IMR-90 (cell line): ENCODE measurements around the gene SLC18B1.

Source experiments
- CEBPB ChIP-seq: IDR thresholded peaks from 2 replicates; pipeline ENCODE4 v1.6.1; 2012; ENCODE audit warnings: low read depth, low read length, improper control_type of control experiment
- FOS ChIP-seq: fragments of 150-350 bp; IDR thresholded peaks from 2 replicates; pipeline ENCODE4 v1.6.1; 2016; ENCODE audit warnings: low read depth, low read length
- MAZ ChIP-seq: IDR thresholded peaks from 2 replicates; pipeline ENCODE4 v1.6.1; 2012; ENCODE audit warnings: low read depth, mild to moderate bottlenecking, low read length, improper control_type of control experiment, moderate library complexity, borderline replicate concordance
- MXI1 ChIP-seq: IDR thresholded peaks from 2 replicates; pipeline ENCODE4 v1.6.1; 2012; ENCODE audit warnings: low read depth, mild to moderate bottlenecking, low read length, moderate library complexity, borderline replicate concordance
- POLR2A ChIP-seq: IDR thresholded peaks from 2 replicates; pipeline ENCODE4 v1.6.1; 2012; ENCODE audit warnings: mild to moderate bottlenecking, low read depth, low read length
- RAD21 ChIP-seq: IDR thresholded peaks from 2 replicates; pipeline ENCODE4 v1.6.1; 2012; ENCODE audit warnings: low read length, improper control_type of control experiment
- SMC3 ChIP-seq: fragments of 150-350 bp; IDR thresholded peaks from 2 replicates; pipeline ENCODE4 v1.6.1; 2016; ENCODE audit warnings: low read depth, mild to moderate bottlenecking, antibody characterized with exemption, low read length, moderate library complexity
- TF ChIP-seq, protein P1 (sequence below): conservative IDR thresholded peaks from 2 replicates; pipeline ENCODE4 v1.5.1; 2012; ENCODE audit warnings: mild to moderate bottlenecking, low read depth, low read length, improper control_type of control experiment
- TF ChIP-seq, protein P2 (sequence below): fragments of 150-350 bp; IDR thresholded peaks from 2 replicates; pipeline ENCODE4 v1.6.1; 2017; ENCODE audit warnings: mild to moderate bottlenecking, antibody characterized with exemption, low read length, low read depth
- TF ChIP-seq, protein P3 (sequence below): fragments of 150-350 bp; IDR thresholded peaks from 2 replicates; pipeline ENCODE4 v1.6.1; 2016; ENCODE audit warnings: low read depth, mild to moderate bottlenecking, low read length, moderate library complexity, borderline replicate concordance

DNA sequence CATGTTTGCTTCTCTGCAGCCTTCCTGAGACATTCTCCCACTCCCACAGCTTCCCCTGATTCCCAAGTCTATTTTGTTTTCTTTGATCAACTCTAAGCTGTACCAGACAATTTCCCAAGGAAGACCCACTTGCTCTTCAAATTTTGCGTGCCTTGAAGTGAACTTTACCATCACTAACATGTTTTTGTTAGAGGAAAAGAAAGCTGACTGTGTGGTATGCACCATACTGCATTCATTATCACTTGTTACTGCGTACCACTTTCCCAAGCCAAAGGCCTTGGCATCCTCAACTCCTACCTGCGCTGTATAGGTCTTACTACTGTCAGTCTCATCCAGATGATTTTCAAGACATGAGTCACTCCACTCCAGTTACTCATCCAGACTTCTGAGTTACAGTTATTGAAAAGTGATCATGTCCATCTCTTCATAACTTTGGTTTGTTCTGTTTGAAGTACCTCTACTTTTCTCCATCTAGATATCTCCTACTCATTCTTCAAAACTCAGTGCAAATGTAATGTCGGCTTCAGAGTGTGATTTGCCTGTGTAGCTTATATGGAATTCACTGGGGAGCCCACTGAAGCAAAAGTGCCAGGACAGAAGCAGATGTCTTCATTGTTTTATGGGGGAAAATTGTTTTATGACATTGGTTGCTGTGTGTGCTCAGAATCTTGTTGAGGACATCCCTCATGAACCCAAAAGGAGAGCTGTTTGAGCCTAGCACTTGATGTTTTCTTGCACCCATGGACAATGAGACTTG lies 21.1 kb upstream of the SLC18B1 start:
- TF ChIP-seq, protein P1, sequence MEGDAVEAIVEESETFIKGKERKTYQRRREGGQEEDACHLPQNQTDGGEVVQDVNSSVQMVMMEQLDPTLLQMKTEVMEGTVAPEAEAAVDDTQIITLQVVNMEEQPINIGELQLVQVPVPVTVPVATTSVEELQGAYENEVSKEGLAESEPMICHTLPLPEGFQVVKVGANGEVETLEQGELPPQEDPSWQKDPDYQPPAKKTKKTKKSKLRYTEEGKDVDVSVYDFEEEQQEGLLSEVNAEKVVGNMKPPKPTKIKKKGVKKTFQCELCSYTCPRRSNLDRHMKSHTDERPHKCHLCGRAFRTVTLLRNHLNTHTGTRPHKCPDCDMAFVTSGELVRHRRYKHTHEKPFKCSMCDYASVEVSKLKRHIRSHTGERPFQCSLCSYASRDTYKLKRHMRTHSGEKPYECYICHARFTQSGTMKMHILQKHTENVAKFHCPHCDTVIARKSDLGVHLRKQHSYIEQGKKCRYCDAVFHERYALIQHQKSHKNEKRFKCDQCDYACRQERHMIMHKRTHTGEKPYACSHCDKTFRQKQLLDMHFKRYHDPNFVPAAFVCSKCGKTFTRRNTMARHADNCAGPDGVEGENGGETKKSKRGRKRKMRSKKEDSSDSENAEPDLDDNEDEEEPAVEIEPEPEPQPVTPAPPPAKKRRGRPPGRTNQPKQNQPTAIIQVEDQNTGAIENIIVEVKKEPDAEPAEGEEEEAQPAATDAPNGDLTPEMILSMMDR, result no peak
- TF ChIP-seq, protein P2, sequence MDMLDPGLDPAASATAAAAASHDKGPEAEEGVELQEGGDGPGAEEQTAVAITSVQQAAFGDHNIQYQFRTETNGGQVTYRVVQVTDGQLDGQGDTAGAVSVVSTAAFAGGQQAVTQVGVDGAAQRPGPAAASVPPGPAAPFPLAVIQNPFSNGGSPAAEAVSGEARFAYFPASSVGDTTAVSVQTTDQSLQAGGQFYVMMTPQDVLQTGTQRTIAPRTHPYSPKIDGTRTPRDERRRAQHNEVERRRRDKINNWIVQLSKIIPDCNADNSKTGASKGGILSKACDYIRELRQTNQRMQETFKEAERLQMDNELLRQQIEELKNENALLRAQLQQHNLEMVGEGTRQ, result no peak
- TF ChIP-seq SMC3 (no peak), POLR2A (no peak; the same call in none of the 2 replicates), MXI1 (no peak), CEBPB (no peak), MAZ (no peak), FOS (no peak), RAD21 (no peak)
- TF ChIP-seq, protein P3, sequence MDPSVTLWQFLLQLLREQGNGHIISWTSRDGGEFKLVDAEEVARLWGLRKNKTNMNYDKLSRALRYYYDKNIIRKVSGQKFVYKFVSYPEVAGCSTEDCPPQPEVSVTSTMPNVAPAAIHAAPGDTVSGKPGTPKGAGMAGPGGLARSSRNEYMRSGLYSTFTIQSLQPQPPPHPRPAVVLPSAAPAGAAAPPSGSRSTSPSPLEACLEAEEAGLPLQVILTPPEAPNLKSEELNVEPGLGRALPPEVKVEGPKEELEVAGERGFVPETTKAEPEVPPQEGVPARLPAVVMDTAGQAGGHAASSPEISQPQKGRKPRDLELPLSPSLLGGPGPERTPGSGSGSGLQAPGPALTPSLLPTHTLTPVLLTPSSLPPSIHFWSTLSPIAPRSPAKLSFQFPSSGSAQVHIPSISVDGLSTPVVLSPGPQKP, result no peak
